ENCODE data around the gene CPLANE2.

GRCh38 chr1:16218014-16218673, 18.8 kb downstream of the CPLANE2 start:
- TF ChIP-seq CTCF (conservative IDR thresholded peaks at IDR 0.05) (no peak), ZFX (IDR thresholded peaks at IDR 0.05) (no peak)
